NAMALWA (cell line): ENCODE results near the gene CITED1.

Source experiments
- DNase-seq: peaks from one replicate; pipeline ENCODE4 v3.0.0-alpha.2; 2015; ENCODE audit warnings: low spot score

Gene CITED1

GRCh38 chrX:72308566-72309296, 3.0 kb upstream of the CITED1 start:
- DNase-seq = peak; percentile 12

GRCh38 chrX:72308209-72308565, 2.5 kb upstream of the CITED1 start:
- no peak for DNase-seq

- no peak for DNase-seq
These were observed 1.9 kb upstream of the CITED1 start for GRCh38 chrX:72307646-72308051.

GRCh38 chrX:72306851-72307645, 1.3 kb upstream of the CITED1 start:
- peak; percentile 9 for DNase-seq

- DNase-seq = no peak
These were observed 529 bp upstream of the CITED1 start for GRCh38 chrX:72306085-72306801.

GRCh38 chrX:72304877-72305276, 837 bp downstream of the CITED1 start:
- no peak for DNase-seq

GRCh38 chrX:72301781-72302180, 3.9 kb downstream of the CITED1 start:
- DNase-seq = no peak

GRCh38 chrX:72299891-72300630, 5.7 kb downstream of the CITED1 start:
- DNase-seq = no peak

GRCh38 chrX:72297953-72298730, 7.6 kb downstream of the CITED1 start:
- DNase-seq = peak; percentile 11

GRCh38 chrX:72296991-72297390, 8.7 kb downstream of the CITED1 start:
- DNase-seq = no peak

- no peak for DNase-seq
These were observed 10.0 kb downstream of the CITED1 start for GRCh38 chrX:72295745-72296144.

GRCh38 chrX:72294497-72294896, 11.2 kb downstream of the CITED1 start:
- DNase-seq = no peak

- DNase-seq = no peak
These were observed 23.4 kb downstream of the CITED1 start for GRCh38 chrX:72282302-72282701.

- DNase-seq = no peak
These were observed 25.3 kb downstream of the CITED1 start for GRCh38 chrX:72280321-72280845.

GRCh38 chrX:72276478-72276953, 29.2 kb downstream of the CITED1 start:
- DNase-seq = peak; percentile 10

- DNase-seq = no peak
These were observed 31.2 kb downstream of the CITED1 start for GRCh38 chrX:72274526-72274925.

GRCh38 chrX:72273718-72274117, 32.0 kb downstream of the CITED1 start:
- DNase-seq = no peak

- no peak for DNase-seq
These were observed 32.8 kb downstream of the CITED1 start for GRCh38 chrX:72272868-72273267.

- no peak for DNase-seq
These were observed 33.9 kb downstream of the CITED1 start for GRCh38 chrX:72271812-72272211.

GRCh38 chrX:72271091-72271788, 34.5 kb downstream of the CITED1 start:
- no peak for DNase-seq
